Spleen (tissue), 11 donors: ENCODE data around the gene ITPKB. TPM values are rescaled to one million over a fixed set of nuclear protein-coding genes. Genes with fewer than 3 reads are reported as not detected.

Source experiments
- DNase-seq: peaks from one replicate; pipeline ENCODE4 v3.0.0-alpha.2; 2020
- H3K27ac ChIP-seq, 8 donors: fragments of 200-600 bp; sonication (generic) in 7 of 8; 1 replicate in 4 of 8; 2 replicates in 4 of 8; pipeline versions ENCODE4 v1.5.0 to v1.8.0; 2016 to 2021; ENCODE audit warnings: inconsistent platforms in 4 of 8, mild to moderate bottlenecking in 4 of 8, moderate library complexity in 1 of 8
- H3K27me3 ChIP-seq, 7 donors: fragments of 200-600 bp; sonication (generic) in 6 of 7; replicated peaks in 1 of 7; 1 replicate in 4 of 7; 2 replicates in 3 of 7; pipeline versions ENCODE4 v1.5.0 to v1.8.0; 2016 to 2021; ENCODE audit warnings: inconsistent platforms in 3 of 7, mild to moderate bottlenecking in 1 of 7
- H3K36me3 ChIP-seq, 6 donors: fragments of 200-600 bp; sonication (generic) in 5 of 6; 1 replicate in 4 of 6; 2 replicates in 2 of 6; pipeline versions ENCODE4 v1.5.0 to v1.8.0; 2016 to 2021; ENCODE audit warnings: inconsistent platforms in 2 of 6
- H3K4me1 ChIP-seq, 6 donors: fragments of 200-600 bp; sonication (generic) in 5 of 6; 1 replicate in 3 of 6; 2 replicates in 3 of 6; pipeline versions ENCODE4 v1.5.0 to v1.8.0; 2016 to 2021; ENCODE audit warnings: inconsistent platforms in 3 of 6
- H3K4me3 ChIP-seq, 8 donors: fragments of 200-600 bp; sonication (generic) in 7 of 8; 1 replicate in 4 of 8; 2 replicates in 4 of 8; pipeline versions ENCODE4 v1.5.0 to v1.8.0; 2016 to 2021; ENCODE audit warnings: inconsistent platforms in 4 of 8, mild to moderate bottlenecking in 4 of 8, moderate library complexity in 2 of 8
- H3K9me3 ChIP-seq, 8 donors: fragments of 200-600 bp; sonication (generic) in 7 of 8; 1 replicate in 4 of 8; 2 replicates in 4 of 8; pipeline versions ENCODE4 v1.5.0 to v1.8.0; 2016 to 2021; ENCODE audit warnings: inconsistent platforms in 4 of 8
- POLR2A ChIP-seq, 3 donors: fragments of 450-650 bp; IDR thresholded peaks; one replicate each; pipeline ENCODE4 v1.5.1; 2017; ENCODE audit warnings: antibody characterized with exemption in 3 of 3, mild to moderate bottlenecking in 1 of 3
- POLR2AphosphoS5 ChIP-seq, 3 donors: sonication (generic); formaldehyde crosslinking; IDR thresholded peaks; one replicate each; pipeline ENCODE4 v1.5.1; 2017; ENCODE audit warnings: antibody characterized with exemption in 3 of 3
- WGBS, 5 donors: extraction: QIAGEN DNeasy Blood & Tissue Kit in 3 of 5; methylation state at CpG; one replicate each; pipeline versions ENCODE4 v1.1.5 to v1.1.7; 2013 to 2018; 5-methylcytosine and 5-hydroxymethylcytosine counted together
- intact Hi-C: fragments of 100-400 bp; cut with DNase I; formaldehyde crosslinking; loops from one replicate; pipeline ENCODE4 v1.15.0; 2023; ENCODE audit warnings: low total_unique reads
- polyA plus RNA-seq, 3 donors: library from polyadenylated mRNA; stranded (reverse); fragments of 200-250 nt; gene quantifications; one replicate each; pipeline ENCODE4 v1.2.1, GENCODE V29; 2013
- total RNA-seq, 7 donors: library from RNA; depleted of rRNA in 3 of 7; stranded (reverse); fragments of >200 nt in 3 of 7; fragmentation: NEBNext Ultra II Directional in 4 of 7; extraction: Animal tissue kit (Norgen Biotek cat#: 25700) in 4 of 7; gene quantifications; one replicate each; pipeline versions ENCODE4 v1.1.0 to v1.2.1, GENCODE V29; 2016 to 2021
- TF ChIP-seq, protein P1 (sequence below), 11 experiments: fragments of 200-600 bp in 7 of 11; fragments of 450-650 bp in 4 of 11; sonication (generic) in 4 of 11; IDR thresholded peaks in 8 of 11; conservative IDR thresholded peaks in 3 of 11; 1 replicate in 7 of 11; 2 replicates in 4 of 11; pipeline versions ENCODE4 v1.4.0 to v1.8.0; 2016 to 2021; ENCODE audit warnings: antibody characterized with exemption in 11 of 11, inconsistent platforms in 4 of 11, mild to moderate bottlenecking in 1 of 11
- donor health status: healthy with polysubstance abuse.
- donor health status: DM: no; HTN: no; CAD: no; lungs with moderate emphysema.
- donor health status: DM: no; HTN: no; CAD: no.
- donor health status: Bipolar disorder and iron deficiency.
- donor health status: healthy.
- donor health status: DM: no; HTN: no; CAD: no.
- donor health status: DM: yes; HTN: yes; CAD: no.

Gene ITPKB
- total and polyA plus RNA-seq, 10 donors = 8.5 to 74.6 (median 59.6) TPM

DNA sequence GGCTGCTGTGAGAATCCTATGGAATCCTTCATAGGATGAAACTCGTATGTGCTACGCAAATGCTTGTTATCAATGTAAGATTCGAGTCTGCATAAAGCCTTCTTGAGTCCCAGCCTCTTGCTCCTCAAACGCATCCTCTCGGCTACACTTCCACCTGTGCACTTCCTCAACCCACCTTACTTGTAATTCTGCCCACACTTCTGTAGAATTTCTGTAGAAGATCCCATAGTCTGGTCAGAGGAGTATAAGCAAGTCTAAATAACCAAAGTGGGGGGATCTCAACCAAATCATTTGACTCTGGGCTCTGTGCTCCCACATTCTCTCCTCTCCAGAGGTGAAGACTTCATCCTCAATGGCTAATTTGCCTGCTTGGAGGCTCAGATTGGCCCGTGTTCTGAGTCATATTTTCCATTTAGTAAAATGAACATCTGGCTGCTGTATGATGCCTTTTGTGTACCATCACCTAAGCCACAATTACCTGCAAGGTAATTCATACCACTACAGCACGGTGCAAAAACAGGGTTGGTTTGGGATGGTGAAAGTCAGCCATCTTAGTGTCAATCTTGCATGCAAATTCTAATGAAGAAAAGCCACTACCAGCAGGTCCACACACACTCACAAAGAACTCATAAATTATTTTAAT, 63.2 kb downstream of the ITPKB start:
- intact Hi-C loops = no loop called here
- WGBS, 5 donors = 44 to 55% (median 49%) methylated on average over 7 of the region's 7 CpGs
- peak overlapping the region; percentile 78 to 96 (median 92) for H3K27ac ChIP-seq
- no peak for DNase-seq
- H3K27me3 ChIP-seq = no peaks in the 10 kb centered on the region
- peak overlapping the region in 1 of 8 donors; percentile 63 for H3K4me3 ChIP-seq
- TF ChIP-seq POLR2A (IDR thresholded peaks at IDR 0.05) (no peak), POLR2AphosphoS5 (IDR thresholded peaks at IDR 0.05) (no peak)
- TF ChIP-seq, protein P1, sequence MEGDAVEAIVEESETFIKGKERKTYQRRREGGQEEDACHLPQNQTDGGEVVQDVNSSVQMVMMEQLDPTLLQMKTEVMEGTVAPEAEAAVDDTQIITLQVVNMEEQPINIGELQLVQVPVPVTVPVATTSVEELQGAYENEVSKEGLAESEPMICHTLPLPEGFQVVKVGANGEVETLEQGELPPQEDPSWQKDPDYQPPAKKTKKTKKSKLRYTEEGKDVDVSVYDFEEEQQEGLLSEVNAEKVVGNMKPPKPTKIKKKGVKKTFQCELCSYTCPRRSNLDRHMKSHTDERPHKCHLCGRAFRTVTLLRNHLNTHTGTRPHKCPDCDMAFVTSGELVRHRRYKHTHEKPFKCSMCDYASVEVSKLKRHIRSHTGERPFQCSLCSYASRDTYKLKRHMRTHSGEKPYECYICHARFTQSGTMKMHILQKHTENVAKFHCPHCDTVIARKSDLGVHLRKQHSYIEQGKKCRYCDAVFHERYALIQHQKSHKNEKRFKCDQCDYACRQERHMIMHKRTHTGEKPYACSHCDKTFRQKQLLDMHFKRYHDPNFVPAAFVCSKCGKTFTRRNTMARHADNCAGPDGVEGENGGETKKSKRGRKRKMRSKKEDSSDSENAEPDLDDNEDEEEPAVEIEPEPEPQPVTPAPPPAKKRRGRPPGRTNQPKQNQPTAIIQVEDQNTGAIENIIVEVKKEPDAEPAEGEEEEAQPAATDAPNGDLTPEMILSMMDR (IDR thresholded peaks at IDR 0.05 in 8 of 11, conservative IDR thresholded peaks at IDR 0.05 in 3 of 11) = no peak
- H3K36me3 ChIP-seq = peaks cover 0 to 20% (median 5%) of the 10 kb centered on the region in 6 donors
- peaks cover 0 to 100% (median 93%) of the 10 kb centered on the region in 6 donors for H3K4me1 ChIP-seq
- no peaks in the 10 kb centered on the region for H3K9me3 ChIP-seq

DNA sequence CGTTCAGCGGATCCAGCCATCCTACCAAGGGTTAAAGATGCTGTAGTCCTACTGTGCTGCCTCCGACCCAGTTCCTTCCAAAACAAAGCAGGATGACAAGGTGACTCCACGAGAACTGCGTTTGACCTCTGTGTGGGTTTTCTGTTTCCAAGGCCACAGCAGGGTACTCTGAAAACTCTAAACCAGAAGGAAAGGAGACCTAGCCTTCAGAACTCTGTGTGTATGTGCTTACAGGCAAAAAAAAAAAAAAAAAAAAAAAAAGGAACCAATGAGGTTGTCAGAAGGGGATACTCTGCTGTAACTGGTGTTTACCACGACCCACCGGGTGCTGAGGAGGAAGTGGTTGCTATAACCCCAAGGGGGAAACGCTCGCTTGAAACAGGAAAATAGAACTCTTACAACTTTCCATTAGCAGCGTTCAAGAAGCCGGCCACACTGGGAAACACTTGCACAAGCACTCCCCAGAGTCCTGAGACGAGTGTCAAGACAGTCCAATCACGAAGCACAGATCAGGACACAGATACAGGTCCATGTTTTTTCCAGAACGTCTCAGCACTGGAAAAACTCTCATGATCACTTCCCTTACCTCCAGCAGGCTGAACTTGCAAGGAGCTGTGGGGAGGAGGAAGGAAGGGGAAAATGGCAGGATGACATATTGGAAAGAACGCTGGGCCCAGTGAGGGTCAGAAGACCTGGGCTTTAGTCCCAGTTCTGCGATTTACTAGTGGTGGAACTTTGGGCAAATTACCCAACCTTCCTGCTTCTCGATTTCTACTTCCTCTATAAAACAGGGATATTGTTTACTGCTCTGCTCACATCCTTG, 64.0 kb downstream of the ITPKB start:
- Histone ChIP-seq H3K27me3 (no peaks in the 10 kb centered on the region), H3K4me3 (peak overlapping the region in 6 of 8 donors; percentile 4 to 63 (median 18)), H3K4me1 (peaks cover 0 to 100% (median 86%) of the 10 kb centered on the region in 6 donors), H3K9me3 (no peaks in the 10 kb centered on the region), H3K36me3 (peaks cover 0 to 21% (median 5%) of the 10 kb centered on the region in 6 donors), H3K27ac (peak overlapping the region; percentile 78 to 96 (median 92))
- WGBS, 5 donors = 6 to 15% (median 8%) methylated on average over 17 of the region's 17 CpGs
- intact Hi-C loops = no loop called here
- peak in 1 of 3 donors; percentile 90 for TF ChIP-seq POLR2AphosphoS5 (IDR thresholded peaks at IDR 0.05)
- no peak for TF ChIP-seq POLR2A (IDR thresholded peaks at IDR 0.05)
- TF ChIP-seq, protein P1 (IDR thresholded peaks at IDR 0.05 in 8 of 11, conservative IDR thresholded peaks at IDR 0.05 in 3 of 11) = peak in 1 of 11 experiments; percentile 19
- peak; percentile 90 for DNase-seq

DNA sequence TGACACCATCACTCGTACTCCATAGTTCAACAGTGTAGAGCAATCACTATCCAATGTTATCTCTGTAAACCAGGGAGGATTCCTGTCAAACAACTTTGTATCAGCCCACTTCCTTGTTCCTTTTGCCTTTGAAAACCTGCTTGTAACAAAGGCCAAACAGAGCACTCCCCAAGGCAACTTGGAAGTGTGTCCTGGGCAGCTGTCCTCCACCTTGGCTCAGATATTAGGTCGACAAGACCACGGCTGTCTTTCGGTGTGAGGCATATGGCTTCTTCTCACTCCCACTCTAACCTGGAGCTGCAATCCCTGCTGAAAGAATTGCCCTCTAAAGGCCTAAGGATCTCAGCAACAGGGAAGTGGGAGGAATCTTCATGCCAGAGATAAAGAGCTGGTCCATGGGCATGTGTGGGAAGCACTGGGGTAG, 66.7 kb downstream of the ITPKB start:
- no peaks in the 10 kb centered on the region for H3K27me3 ChIP-seq
- H3K36me3 ChIP-seq = peaks cover 0 to 21% (median 5%) of the 10 kb centered on the region in 6 donors
- intact Hi-C loops = no loop called here
- WGBS, 5 donors = 61 to 76% (median 68%) methylated on average over 4 of the region's 4 CpGs
- H3K4me3 ChIP-seq = no peak overlapping the region
- H3K27ac ChIP-seq = peak overlapping the region in 7 of 8 donors; percentile 17 to 96 (median 89)
- no peak for DNase-seq
- TF ChIP-seq POLR2A (IDR thresholded peaks at IDR 0.05) (no peak), POLR2AphosphoS5 (IDR thresholded peaks at IDR 0.05) (no peak)
- TF ChIP-seq, protein P1 (IDR thresholded peaks at IDR 0.05 in 8 of 11, conservative IDR thresholded peaks at IDR 0.05 in 3 of 11) = no peak
- H3K9me3 ChIP-seq = no peaks in the 10 kb centered on the region
- H3K4me1 ChIP-seq = peaks cover 0 to 91% (median 67%) of the 10 kb centered on the region in 6 donors

DNA sequence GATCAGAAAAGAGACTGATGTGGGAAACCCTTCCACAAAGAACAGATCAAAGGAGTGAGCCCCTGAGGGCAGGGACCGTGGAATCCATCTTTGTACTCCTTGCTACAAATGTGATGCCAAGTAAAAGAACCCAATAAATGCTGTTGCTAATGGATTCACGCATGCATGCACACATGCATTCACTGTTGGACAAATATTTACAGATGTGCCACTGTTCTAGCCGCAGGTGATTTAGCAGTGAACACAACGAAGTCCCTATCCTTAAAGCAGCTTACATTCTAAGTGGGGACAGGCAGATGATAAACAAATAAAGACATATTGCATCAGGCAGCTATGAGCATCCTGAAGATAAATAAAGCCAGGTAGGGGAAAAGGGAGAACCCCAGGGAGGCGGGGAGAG, 67.8 kb downstream of the ITPKB start:
- TF ChIP-seq, protein P1 (IDR thresholded peaks at IDR 0.05 in 8 of 11, conservative IDR thresholded peaks at IDR 0.05 in 3 of 11) = no peak
- no peak for TF ChIP-seq POLR2A (IDR thresholded peaks at IDR 0.05)
- TF ChIP-seq POLR2AphosphoS5 (IDR thresholded peaks at IDR 0.05) = no peak
- H3K27ac ChIP-seq = peak overlapping the region in 3 of 8 donors; percentile 94 to 96 (median 95)

More for the DNA sequence above, 67.8 kb downstream of the ITPKB start:
- Histone ChIP-seq H3K4me1 (peaks cover 0 to 80% (median 62%) of the 10 kb centered on the region in 6 donors), H3K27me3 (no peaks in the 10 kb centered on the region), H3K9me3 (no peaks in the 10 kb centered on the region), H3K36me3 (peaks cover 0 to 21% (median 5%) of the 10 kb centered on the region in 6 donors), H3K4me3 (no peak overlapping the region)
- intact Hi-C loops = no loop called here
- 85 to 92% (median 91%) methylated on average over 5 of the region's 5 CpGs for WGBS, 5 donors
- DNase-seq = no peak
